ENCODE data around the gene ITIH3.

The ITIH3 gene

DNA sequence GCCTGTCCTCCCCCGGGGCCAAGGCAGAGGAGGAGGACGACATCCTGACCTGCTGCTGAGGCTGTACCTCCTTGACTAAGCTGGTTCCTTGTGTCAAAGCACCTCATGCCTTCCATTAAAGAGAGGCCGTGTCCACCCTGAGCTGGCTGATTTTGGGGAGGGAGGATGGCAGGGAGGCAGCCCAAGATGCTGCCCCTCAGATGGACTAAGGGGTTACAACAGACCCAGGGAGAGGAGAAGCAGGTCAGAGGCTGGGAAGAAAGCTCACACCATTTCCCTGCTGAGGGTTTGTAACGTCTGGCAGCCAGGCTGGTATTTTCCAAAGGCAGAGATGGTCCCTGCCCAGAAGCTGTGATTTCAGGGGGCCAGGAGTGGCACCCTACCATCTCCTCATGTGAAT lies 2.7 kb upstream of the ITIH3 start:
- no peak overlapping the region for H3K4me3 ChIP-seq (ENCODE audit: low read depth, low read length)
- DNase-seq (ENCODE audit: low read depth), result no peak

- H3K4me3 ChIP-seq (ENCODE audit: low read depth, low read length), result no peak overlapping the region
- no peak for DNase-seq (ENCODE audit: low read depth)
Measured at GRCh38 chr3:52792413-52792812, 2.2 kb upstream of the ITIH3 start.

- DNase-seq (ENCODE audit: low read depth), result no peak
- no peak overlapping the region for H3K4me3 ChIP-seq (ENCODE audit: low read depth, low read length)
Measured at GRCh38 chr3:52792961-52793695, 1.5 kb upstream of the ITIH3 start.

- H3K4me3 ChIP-seq (ENCODE audit: low read depth, low read length), result no peak overlapping the region
- no peak for DNase-seq (ENCODE audit: low read depth)
Measured at GRCh38 chr3:52793702-52794611, 639 bp upstream of the ITIH3 start.

DNA sequence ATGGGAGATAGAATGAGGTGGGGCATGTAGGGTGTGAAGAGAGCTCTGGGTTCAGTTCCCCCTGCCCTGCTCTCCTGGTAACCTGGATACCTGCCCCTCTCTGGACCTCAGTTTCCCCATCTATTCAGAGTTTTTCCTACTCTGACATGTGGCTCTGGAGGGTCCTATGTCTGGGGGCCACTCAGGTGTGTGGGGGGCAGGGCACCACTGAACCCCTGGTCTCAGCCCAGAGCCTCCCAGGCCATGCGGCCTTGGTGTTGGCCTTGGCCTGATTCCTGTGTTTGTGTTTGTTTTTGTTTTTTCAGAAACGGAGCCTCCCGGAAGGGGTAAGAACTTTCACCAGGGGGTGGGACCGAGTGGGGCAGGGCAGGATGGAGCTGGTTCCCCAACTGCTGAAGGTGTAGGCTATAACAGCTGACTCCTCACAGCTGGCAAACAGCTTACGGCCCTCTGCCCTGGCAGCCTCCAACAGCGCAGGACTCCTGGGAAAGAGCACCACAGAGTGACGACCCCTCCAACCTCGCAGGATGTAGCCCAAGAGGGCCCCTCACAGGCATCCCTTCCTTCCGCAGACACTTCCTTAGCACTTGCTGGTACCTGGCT lies 803 bp downstream of the ITIH3 start:
- H3K4me3 ChIP-seq (ENCODE audit: low read depth, low read length), result no peak overlapping the region
- no peak for DNase-seq (ENCODE audit: low read depth)

DNA sequence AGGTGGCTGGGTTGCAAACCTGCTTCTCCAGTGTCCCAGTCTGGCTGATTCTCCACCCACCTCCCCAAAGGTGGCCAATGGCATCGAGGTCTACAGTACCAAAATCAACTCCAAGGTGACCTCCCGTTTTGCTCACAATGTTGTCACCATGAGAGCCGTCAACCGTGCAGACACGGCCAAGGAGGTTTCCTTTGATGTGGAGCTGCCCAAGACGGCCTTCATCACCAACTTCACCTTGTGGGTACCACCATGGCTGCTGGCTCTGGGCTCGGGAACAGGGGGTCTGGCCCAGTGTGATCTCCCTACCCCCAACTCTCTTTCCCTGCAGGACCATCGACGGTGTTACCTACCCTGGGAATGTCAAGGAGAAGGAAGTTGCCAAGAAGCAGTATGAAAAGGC lies 1.8 kb downstream of the ITIH3 start:
- no peak overlapping the region for H3K4me3 ChIP-seq (ENCODE audit: low read depth, low read length)

DNA sequence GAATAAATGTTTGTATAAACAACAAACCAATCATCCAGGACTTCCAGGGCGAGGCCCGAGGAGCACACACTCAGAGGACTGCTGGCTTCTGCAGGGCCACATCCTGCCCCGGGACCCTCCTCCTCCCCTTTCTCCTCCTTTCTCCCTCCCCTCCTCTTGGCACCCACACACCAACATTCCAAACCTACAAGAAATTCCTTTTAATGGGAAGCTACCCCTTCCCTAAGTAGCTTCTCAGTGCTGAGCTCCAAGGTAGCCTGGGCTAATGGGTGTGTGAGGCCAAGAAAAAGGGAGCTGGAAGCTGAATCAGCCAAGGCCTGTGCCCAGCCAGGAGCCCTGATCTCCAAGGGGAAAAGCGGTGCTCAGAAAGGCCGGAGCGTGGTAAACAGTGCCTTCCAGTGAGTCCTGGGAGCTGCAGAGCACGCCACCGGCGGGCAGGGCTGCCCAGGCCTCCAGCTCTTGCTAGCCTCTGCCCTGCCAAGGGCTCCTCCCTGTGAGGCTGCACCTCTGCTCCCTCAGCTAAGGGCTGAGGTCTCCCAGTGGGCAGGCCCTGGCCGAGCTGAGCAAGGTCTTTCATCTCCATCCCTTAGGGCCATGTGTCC lies 3.9 kb downstream of the ITIH3 start:
- no peak overlapping the region for H3K4me3 ChIP-seq (ENCODE audit: low read depth, low read length)
- DNase-seq (ENCODE audit: low read depth), result no peak

More for the DNA sequence above, 1.8 kb downstream of the ITIH3 start:
- no peak for DNase-seq (ENCODE audit: low read depth)

DNA sequence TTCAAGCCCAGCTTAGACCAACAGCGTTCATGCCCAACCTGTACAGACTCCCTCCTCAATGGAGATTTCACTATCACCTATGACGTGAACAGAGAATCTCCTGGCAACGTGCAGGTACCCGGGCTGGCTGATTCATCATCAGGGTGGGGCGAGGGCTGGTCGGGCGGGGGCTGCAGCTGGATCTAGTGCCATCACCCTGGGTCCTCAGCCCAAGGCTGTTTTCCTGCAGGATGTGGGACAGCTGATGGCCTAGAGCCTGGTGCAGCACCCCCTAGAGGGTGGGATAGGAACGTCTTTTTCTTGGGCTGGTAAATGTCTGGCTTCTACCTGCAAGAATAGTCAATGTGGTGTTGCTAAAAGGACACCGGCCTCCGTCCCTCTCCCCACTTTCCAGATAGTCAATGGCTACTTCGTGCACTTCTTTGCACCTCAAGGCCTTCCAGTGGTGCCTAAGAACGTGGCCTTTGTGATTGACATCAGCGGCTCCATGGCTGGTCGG lies 4.4 kb downstream of the ITIH3 start:
- H3K4me3 ChIP-seq (ENCODE audit: low read depth, low read length), result no peak overlapping the region
- no peak for DNase-seq (ENCODE audit: low read depth)

- DNase-seq (ENCODE audit: low read depth), result no peak
- H3K4me3 ChIP-seq (ENCODE audit: low read depth, low read length), result no peak overlapping the region
Measured at GRCh38 chr3:52800079-52800478, 5.5 kb downstream of the ITIH3 start.

GRCh38 chr3:52801839-52802238 lies 7.2 kb downstream of the ITIH3 start:
- no peak overlapping the region for H3K4me3 ChIP-seq (ENCODE audit: low read depth, low read length)
- no peak for DNase-seq (ENCODE audit: low read depth)

- H3K4me3 ChIP-seq (ENCODE audit: low read depth, low read length), result no peak overlapping the region
Measured at GRCh38 chr3:52805270-52806039, 10.9 kb downstream of the ITIH3 start.

GRCh38 chr3:52809149-52809548 lies 14.6 kb downstream of the ITIH3 start:
- DNase-seq (ENCODE audit: low read depth), result no peak
- no peak overlapping the region for H3K4me3 ChIP-seq (ENCODE audit: low read depth, low read length)

More at GRCh38 chr3:52805270-52806039, 10.9 kb downstream of the ITIH3 start:
- no peak for DNase-seq (ENCODE audit: low read depth)

- DNase-seq (ENCODE audit: low read depth), result no peak
- no peak overlapping the region for H3K4me3 ChIP-seq (ENCODE audit: low read depth, low read length)
Measured at GRCh38 chr3:52809662-52810377, 15.2 kb downstream of the ITIH3 start.

DNA sequence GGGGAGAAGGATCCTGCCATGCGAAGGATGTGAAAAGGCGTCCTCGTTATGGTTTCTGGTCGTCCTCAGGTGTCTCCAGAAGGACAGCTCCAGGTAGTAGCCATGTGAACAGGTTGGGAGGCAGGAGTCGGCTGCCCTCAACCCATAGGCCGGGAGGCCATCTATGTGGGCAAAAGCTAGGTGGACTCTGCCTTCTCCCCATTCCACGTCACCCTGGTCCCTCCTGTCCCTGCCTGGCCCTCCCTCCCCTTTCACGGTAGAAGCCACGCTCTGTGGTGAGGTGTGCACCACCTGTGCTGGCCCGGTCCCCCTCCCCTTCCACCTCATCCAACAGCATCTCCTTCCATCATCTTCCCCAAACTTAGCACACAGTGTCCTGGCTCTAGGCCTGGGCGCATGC lies 16.3 kb downstream of the ITIH3 start:
- DNase-seq (ENCODE audit: low read depth), result no peak
- no peak overlapping the region for H3K4me3 ChIP-seq (ENCODE audit: low read depth, low read length)

DNA sequence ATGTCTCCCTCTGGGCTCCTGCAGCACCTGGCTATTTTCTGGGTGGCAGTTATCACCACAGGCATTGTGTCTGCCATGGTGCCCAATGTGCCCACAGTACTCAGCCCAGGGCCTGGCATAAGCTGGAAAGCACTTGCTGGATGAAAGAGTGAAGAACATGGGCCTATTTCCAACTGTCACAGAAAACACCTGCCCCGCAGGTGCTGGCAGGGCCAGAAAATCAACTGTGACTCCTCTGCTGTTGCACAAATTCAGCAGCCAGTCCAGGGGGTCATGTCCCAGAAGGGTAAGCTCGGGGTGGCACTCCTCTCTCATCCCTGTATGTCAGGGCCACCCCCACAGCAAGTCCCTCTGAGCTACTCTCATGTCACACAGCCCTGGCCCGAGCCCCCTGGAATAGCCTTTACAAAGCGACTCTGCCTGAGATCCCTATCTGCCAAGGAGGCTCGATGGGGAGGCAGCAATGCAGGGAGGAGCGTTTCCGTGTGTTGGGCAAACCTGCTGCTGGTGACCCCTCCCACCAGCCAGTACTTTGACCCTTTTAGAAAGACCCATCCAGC lies 16.9 kb downstream of the ITIH3 start:
- DNase-seq (ENCODE audit: low read depth), result no peak
- no peak overlapping the region for H3K4me3 ChIP-seq (ENCODE audit: low read depth, low read length)

DNA sequence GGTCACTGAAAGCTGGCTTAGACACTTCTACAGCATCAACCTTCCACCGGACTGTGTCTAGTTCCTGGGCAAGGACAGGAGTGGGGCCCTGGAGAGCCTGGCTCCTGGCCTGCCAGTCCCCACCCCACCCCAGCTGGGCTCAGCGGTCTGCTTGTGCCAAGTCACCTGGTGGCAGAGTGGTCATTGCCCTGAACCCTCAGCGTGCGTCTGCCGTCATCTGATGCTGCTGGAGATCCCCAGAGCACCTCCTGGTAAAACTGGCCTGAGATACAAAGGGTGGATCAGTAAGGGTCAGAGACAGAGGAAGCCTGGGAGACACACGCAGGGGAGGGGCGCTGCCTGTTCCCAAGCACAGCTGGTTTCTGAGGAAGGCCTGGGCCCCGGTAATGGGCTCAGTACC lies 19.2 kb downstream of the ITIH3 start:
- H3K4me3 ChIP-seq (ENCODE audit: low read depth, low read length), result no peak overlapping the region
- DNase-seq (ENCODE audit: low read depth), result no peak

GRCh38 chr3:52816199-52816598 lies 21.6 kb downstream of the ITIH3 start:
- no peak for DNase-seq (ENCODE audit: low read depth)
- H3K4me3 ChIP-seq (ENCODE audit: low read depth, low read length), result no peak overlapping the region

DNA sequence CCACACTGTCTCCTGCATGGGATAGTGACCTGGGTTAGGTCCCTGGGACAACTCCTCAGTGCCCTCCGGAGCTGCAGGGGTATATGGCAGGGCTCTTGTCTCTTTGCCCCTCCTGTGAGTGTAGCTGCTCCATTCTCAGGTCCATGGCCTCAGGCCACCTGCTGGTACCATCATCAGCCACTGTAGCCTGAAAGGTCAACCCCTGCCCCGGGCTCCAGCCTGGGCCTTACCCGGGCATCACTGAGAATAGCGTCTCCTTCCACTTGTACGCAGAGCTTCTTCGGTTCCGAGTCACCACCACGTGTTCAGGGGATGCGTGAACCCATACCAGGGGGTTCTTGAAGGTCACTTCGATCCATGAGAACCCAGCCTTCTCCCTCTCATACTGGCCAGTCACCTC lies 22.1 kb downstream of the ITIH3 start:
- DNase-seq (ENCODE audit: low read depth), result no peak

More for the DNA sequence above, 22.1 kb downstream of the ITIH3 start:
- H3K4me3 ChIP-seq (ENCODE audit: low read depth, low read length), result no peak overlapping the region
